H1 (cell line): Measurements from ENCODE around the gene MDK. TPM values are rescaled to one million over a fixed set of nuclear protein-coding genes. Genes with fewer than 3 reads are reported as not detected.

Experiments used
- BRCA1 ChIP-seq: IDR thresholded peaks from 2 replicates; pipeline ENCODE4 v1.6.1; 2012; ENCODE audit warnings: low read depth, low read length, improper control_type of control experiment
- EZH2 ChIP-seq: fragments of 200-600 bp; sonication (generic); IDR thresholded peaks from 2 replicates; pipeline ENCODE4 v1.7.1; 2012; ENCODE audit warnings: low read depth, mild to moderate bottlenecking, moderate library complexity, low read length, inconsistent platforms; ENCODE audit not compliant: severe bottlenecking
- TEAD4 ChIP-seq: IDR thresholded peaks from 2 replicates; pipeline ENCODE4 v1.6.1; 2012; ENCODE audit warnings: low read depth, low read length, inconsistent platforms, mixed read lengths
- polyA plus RNA-seq, 7 experiments: library from polyadenylated mRNA; depleted of rRNA in 3 of 7; stranded (reverse) in 5 of 7; unstranded in 2 of 7; fragments of >200 nt in 5 of 7; fragments of 200-250 nt in 2 of 7; gene quantifications; 1 replicate in 5 of 7; 2 replicates in 1 of 7; 4 replicates in 1 of 7; pipeline versions ENCODE4 v1.2.1 to v1.2.3, GENCODE V29; 2011 to 2013; ENCODE audit warnings: missing spikeins in 2 of 7, mixed read lengths in 2 of 7
- total RNA-seq: library from RNA; stranded (reverse); fragmentation: NEBNext Ultra II Directional; extraction: Animal tissue kit (Norgen Biotek cat#: 25700); gene quantifications from 2 replicates; pipeline ENCODE4 v1.2.1, GENCODE V29; 2021

The MDK gene
- total and polyA plus RNA-seq, 2 of the 8 experiments (the other 6 are each of a cell fraction or from before 2014, with no cell fraction given), result 309 to 606 TPM

DNA sequence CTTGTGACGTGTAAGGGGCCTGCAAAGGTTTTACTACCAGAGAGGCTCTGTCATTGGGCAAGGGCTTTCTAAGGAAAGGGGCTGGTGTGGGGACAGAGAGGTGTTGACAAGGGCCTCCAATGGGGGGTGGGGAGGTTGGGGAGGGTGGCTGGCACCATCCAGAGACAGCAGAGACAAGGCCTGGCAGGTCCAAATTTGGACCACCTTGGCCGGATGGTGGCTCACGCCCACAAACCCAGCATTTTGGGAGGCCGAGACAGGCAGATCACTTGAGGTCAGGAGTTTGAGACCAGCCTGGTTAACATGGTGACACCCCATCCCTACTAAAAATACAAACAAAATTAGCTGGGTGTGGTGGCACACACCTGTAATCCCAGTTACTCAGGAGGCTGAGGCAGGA, 12.3 kb downstream of the MDK start (continued):
- TF ChIP-seq TEAD4 (no peak), EZH2 (no peak), BRCA1 (no peak)
